GM18526 (cell line): ENCODE measurements around the gene DALRD3.

ENCODE experiments used
- POLR2A ChIP-seq: IDR thresholded peaks from 3 replicates; pipeline ENCODE4 v1.6.1; 2011; ENCODE audit not compliant: insufficient read length; ENCODE audit errors: extremely low read depth

DALRD3 gene

GRCh38 chr3:48980295-48980694, 38.1 kb downstream of the DALRD3 start:
- no peak for TF ChIP-seq POLR2A

DNA sequence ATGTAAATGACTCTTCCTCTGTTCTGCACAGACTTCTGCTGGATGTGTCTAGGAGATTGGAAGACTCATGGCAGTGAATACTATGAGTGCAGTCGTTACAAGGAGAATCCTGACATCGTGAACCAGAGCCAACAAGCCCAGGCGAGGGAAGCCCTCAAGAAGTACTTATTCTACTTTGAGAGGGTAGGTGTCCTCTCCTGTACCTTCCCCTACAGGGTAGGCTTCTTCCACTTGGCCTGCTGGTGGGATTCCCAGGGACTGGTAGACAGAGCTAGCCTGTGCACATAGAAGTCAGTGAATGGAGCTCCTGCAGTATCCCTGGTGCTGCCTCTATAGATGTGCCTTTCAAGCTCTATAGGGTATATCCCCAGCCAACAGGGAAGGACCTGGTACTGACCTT, 38.9 kb downstream of the DALRD3 start:
- no peak for TF ChIP-seq POLR2A

DNA sequence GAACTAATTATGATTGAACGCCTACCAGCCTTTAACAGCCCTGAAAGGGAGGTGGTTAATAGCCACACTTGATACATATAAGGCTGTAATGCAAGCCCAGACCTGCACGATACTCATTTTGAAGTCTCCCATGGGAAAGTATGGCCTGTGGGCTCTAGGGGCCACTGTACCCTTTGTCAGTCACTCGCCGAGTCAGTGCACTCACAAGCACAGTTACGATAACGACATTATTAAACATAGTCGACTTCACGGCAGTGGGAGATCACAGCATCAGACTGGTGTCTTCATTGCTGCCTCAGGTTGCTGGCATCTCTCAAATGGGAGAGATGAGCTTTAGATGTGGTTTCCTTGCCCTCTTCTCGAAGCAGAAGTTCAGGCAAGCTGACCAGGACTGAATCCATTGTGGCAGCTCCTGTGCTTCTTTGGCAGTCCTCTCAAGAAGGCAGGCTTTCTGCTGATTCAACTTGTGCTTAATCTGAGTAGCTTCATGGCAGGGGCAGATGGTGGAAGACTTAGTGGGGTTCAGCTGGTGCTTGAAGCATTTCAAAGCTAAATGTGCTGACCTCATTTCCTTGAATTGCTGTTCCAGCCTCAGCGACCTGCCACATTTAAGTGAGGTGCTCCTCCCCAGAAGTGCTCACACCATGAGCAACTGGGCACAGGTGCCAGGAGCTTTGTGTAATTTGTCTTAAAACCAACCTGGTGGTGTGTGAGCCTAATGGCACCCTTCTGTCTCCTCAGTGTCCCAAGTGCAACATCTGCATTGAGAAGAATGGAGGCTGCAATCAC, 44.1 kb downstream of the DALRD3 start:
- TF ChIP-seq POLR2A = no peak

GRCh38 chr3:48970586-48970985, 47.8 kb downstream of the DALRD3 start:
- no peak for TF ChIP-seq POLR2A

DNA sequence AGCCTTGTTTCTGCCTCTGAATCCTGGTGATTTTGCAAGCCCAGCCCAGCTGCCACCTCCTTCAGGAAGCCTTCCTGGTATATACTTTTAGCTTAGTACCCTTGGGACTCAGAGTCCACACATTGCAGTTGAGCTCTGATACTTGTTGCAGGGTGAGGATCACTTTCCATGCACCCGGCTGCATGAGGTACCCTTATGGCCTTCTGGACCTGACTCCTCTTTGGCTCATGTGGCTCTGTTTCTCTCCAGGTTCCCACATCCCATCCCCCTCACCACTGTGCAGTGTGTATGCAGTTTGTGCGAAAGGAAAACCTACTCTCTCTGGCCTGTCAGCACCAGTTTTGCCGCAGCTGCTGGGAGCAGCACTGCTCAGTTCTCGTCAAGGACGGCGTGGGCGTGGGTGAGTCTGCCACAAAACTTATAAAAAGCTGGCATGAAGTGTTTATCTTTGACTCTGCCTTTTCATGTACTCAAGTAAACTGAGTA, 51.5 kb downstream of the DALRD3 start:
- no peak for TF ChIP-seq POLR2A

GRCh38 chr3:48966367-48966766, 52.0 kb downstream of the DALRD3 start:
- no peak for TF ChIP-seq POLR2A
